DMS 273 (cell line): Measurements from ENCODE around the gene CCDC177.

ENCODE experiments used
- DNase-seq: peaks from one replicate; lab custom pipeline; 2025; ENCODE audit not compliant: unreplicated experiment; lab: John Stamatoyannopoulos, UW

Gene CCDC177

DNA sequence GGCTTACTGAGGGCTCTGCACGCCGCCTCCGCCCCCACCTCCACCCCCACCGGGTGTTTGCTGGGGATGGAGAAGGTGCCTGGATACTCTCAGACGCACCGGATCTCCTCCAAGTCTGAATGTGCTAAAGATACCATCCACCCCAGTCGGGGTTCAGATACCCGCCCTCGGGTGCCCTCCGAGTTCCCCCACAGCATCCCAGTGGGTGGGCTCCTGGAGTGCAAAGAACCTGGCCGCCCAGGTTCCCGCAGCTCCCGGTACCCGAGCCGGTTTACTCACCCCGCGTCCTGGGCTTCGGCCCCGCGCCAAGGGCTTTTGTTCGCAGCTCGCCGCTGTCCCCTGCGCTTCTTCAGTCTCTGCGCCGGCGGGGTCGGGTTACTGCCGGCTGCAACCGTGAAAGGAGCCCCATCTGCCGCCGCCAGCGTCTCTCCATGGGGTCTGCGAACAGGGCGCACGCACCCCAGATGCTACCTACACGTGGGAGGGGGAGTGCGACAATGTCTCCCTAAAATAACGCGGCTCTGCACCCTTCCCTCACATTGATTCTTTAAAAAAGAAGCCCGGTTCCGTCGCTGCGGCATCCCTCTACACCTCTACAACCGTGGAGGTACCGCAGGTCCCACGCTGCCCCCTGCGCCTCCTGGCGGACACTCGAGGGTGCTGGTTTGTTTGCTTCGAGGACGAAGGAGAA is at the start of gene CCDC177:
CCDC177 (minus strand) TSS at position 609 of the 691 bp plus-strand sequence. CDS start 1,249 bp downstream, outside the sequence.
- peak; percentile 95 for DNase-seq

DNA sequence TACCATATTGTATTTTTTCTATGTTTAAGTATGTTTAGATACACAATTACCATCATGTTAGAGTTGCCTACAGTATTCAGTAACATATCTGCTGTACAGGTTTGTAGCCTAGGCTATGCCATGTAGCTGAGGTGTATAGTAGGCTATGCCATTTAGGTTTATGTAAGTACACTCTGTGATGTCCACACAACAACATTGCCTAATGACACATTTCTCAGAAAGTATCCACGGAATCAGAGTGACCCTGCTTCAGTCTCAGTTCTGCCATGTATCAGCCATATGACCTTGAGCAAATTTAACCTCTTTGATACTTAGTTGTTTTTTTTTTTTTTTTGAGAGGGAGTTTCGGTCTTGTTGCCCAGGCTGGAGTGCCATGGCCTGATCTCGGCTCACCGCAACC is 49.5 kb upstream of the CCDC177 start:
- DNase-seq, result no peak

DNA sequence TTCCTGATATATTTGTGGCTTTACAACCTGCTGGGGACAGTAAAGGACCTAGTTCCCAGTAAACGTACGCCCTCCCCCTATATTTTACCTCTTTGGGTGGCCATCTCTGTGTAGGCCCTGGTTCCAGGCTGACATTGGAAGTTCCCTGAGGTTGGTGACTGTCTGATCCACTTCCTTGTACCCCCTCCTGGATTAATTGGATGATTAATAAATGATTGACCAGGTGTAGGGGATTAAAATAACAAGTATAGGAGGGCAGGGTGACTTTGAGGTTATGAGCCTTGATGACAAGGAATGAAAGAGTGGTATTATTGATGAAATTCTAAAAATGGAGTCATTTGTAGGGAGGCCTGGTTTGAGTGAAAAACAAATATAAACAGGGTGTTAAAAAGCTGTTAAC is 46.3 kb upstream of the CCDC177 start:
- DNase-seq, result no peak

DNA sequence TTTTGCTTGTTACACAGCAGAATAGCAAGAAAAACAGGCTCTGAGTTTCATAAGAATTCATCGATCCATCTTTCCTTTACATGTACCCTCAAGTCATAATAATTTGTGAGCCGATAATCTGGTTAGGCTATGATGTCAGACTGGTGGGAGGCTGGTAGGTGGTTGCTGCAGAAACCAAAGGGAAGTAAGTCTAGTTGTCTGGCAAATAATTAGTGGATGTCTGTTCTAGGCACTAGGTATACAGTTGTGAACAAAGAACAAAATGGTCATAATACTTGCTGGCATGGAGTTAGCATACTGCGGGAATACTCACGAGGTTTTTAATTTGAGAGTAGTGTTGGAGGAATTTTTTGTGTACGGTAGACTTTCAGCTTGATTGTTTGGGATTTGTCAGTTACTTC is 45.5 kb upstream of the CCDC177 start:
- no peak for DNase-seq

DNA sequence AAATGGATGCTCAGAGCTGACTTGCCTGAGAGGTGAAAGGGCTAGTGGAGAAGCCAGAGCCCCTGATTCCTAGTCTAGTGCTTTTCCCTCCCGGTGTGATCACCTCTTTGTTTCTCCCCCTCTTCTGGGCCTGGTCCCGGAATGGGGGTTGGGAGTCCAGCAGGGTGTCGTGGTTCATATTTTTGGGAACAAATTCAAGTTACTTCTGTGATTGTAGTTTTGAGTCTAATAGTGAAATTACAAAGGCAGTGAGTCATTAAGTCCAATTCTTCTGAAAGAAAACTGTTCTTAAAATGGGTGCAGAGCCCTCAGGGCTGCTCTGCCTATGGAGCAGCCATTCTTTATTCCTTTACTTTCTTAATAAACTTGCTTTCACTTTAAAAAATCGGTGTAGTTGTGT is 44.3 kb upstream of the CCDC177 start:
- DNase-seq, result no peak

DNA sequence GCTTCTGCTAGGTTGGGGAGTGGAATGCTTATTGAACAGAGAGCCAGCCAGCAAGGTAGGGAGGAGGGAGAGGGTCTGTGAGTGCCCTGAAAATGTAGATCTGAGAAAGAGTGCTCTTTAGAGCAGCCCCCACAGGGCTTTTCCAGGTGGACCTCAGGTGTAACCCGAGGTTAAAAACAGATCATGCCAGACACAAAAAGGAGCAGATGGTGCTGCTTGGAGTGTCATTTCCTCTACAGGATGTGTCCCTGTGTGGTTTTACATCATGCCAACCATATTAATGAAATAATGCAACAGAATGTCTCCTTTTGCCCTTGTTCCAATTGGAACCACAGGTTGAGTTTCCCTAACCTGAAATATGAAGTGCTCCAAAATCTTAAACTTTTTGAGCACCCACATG is 43.1 kb upstream of the CCDC177 start:
- DNase-seq, result no peak

DNA sequence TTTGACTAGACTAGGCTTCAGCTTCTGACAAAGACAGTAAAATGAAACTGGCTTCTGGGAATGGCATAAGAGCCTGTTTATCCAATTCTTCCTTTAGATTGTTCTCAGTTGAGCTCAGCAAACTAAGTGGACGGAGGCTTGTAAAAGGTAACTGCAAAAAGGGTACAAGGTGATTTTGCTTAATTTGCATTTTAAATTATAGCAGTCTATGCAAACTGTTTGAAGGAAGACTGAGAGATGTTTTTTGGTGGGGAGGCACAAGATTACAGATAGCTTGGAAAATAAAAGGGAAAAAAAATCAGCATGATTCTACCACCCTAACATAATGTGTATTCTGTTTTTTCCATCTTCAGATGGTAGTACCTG is 41.7 kb upstream of the CCDC177 start:
- no peak for DNase-seq

DNA sequence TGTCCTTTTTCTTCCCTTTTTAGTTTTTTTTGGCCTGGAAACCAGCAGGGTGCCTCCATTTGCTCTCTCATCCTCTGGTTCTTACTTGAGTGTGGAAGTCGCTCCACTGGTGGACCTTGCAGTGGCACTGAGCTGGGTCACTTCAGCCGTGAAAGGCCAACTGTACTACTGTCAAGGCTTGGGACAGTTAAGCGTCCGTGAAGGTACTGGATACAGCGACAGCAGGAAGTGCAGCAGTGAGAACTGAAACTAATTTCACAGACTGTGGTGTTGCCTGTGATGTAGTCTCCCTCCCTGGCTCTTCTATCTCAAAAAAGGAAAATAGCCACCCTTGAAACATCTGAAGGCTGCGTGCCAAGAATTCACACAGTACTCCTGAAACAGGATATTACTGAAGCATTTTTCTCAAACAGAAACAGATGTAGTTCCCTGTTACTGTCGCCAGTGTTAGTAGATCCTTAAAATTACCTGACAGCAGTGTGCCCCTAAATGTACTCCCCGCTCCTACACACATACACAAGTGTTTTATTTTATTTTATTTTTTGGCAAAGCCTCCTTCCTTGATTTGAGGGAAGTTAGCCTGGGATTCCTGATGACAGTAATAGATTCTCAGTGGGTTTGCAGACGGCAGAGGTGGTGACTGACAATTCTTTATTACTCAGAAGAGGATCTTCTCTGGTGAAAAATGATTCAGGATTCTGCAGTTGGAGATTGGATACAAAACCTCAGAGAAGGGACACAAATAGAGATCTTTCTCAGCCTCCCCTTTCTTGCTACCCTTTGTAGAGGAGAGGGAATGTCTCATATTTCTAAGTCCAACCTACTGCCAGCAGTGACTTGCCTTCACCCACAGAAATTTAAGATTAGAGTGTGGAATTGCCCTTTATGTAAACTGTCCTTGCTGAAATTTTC is 41.1 kb upstream of the CCDC177 start:
- DNase-seq, result peak; percentile 78

DNA sequence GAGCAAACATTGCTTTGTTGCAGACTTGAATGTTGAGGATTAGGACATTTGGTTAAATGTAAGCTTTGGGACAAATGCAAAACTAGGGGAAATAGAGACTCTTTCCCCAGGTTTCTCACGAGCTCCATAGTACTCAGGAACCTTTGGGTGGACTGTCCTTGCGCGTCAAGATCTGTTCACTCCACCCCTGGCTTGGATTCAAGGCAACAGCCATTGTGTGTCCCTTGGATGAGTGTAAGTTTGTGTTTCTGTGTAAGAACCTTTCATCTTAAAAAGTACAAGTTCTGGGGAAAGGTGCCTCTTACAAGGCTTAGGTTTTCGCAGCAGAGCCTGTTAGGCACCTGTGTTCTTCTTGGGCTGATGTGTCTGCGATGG is 40.4 kb upstream of the CCDC177 start:
- no peak for DNase-seq

DNA sequence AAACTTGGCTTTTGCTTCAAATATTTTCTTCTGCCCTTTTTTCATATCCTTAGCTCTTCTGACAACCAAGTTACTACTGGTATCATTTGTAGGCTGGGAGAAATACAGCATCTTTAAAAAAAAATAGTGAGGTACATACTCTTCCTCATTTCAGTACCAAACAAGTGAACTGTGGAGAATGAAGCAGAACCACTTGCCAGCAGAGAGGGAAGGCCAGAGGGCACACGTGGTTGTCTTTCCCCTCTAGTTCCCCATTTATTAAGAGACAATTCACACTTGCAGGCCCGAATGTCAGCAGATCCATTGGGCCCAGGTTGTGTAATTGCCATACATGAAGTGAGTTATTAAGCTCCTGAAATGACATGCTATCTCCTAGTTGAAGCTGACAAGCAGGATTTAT is 39.9 kb upstream of the CCDC177 start:
- no peak for DNase-seq

DNA sequence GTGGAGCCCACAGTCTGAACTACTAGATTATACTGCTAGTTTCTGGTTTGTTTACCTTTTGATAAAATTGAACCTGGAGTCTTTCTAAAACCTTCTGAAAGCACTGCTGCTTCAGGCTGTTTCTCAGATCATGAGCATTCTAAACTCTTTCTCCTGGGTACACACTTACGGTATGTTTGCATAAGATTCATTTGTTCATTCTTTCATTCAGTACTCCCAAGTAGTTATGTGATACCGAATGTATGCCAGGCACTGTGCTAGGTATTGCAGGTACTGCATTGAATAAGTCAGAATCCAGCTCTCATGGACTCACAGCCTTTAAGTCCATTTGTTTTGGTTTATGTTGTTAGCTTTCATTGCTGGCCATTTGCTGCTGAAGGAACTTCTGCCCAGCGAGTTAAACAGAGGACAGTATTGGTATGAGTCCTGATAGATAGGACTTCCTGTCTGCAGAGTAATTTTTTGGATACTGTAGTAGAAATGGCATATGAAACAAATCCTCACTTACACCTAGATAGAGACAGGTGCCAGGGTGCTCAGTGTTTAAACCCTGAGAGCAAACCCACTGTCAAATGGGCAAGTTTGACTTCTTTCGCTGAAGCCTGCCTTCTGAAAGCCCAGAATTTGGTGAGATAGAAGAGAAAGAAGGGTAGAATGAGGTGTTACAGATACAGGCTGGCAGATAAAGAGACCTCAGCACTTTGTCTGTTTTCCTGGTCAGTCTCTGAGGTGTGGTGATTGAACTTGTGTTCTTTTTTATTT is 38.8 kb upstream of the CCDC177 start:
- no peak for DNase-seq

DNA sequence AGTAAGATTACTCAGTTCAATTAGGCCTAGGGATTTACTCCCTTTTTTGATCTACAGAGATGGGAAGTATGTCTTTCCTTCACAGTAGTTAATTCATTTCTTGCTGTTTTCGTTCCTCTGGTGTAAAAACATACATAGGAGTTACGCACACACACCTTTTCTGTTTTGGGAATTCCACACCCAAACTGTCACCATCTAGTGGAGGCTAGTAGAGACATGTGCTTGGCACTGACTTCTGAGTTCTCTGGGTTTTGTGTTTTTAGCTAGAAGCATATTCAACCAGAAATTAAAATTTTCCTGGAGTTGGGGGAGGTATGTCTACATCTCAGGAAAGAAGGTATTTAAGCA is 38.1 kb upstream of the CCDC177 start:
- DNase-seq, result peak; percentile 65

DNA sequence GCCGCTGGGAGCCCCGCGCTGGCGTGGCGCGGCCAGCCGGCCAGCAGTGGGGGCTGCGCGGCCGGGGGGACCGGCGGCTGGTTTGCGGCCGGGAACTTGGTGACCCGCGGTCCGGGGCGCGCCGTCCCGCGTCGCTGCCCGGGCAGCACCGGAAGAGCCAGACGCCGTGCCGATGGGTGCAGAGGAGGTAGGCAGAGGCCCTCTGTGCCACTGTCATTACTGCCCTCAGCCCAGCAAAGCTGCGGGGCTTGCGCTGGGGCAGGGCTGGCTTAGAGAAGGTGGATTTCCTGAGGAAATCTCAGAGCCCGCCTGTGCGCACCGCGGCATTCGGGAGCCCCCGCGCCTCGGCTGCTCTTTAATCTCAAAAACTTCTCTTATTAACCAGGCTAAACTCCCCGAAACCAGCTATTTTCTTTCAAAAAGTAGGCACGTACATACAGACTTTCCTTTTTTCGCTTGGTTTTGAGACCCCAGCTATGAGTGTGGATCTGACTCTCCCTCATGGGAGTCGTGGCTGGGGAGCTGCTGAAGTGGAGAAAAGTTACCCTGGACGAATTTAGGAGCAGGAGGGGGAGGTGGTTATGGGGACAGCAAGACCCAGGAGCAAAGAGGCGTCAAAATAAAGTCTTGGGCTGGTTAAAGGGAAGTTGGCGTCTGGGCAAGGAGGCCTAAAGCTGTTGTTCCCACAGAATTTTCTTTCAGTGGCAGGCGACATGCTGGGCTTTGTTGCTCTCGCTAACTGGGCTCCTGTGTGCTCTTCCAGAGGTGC is 37.5 kb upstream of the CCDC177 start:
- peak; percentile 74 for DNase-seq

DNA sequence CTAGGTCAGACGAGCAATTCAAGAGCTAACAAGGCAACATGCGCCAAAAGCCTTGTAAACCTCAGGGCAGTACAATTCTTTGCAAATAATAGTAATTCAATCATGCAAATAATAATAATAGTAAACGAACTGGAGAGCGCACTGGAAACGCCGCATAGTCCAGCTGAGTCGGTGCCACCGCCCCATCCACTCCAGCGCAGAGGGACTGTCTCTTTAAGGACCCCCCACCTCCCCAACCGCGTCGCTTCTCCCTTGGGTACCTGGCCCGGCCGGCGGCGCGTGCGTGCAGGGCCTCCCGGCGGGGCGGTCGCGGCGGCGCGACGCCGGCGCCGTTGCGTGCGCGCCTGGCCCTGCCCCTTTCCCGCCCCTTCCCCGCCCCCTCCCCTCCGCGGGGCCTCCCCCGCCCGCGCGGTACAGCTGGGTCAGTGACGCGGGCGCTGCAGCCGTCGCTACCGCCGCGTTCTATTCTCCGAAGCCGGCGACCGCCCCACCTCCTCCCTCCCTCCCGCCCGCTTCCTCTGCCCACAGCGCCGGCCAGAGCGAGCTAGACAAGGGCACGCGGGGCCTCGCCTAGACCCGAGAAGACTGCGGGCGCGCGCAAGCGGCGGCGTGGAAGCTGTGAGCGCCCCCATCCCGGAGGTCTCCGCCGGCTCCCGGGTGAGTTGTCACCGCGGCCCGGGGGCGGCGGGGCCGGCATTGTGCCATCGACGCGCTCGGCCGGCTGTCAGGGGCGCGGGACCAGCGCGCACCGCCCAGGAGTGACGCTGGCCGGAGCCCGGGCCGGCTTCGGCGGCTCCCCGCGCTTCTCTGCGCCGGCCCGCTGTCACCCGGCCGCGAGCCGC is 36.7 kb upstream of the CCDC177 start, which contains the start of gene SUSD6:
SUSD6 (plus strand) TSS at position 425 of the 842 bp plus-strand sequence. CDS start 46,997 bp downstream, outside the sequence.
- DNase-seq, result peak; percentile 96

DNA sequence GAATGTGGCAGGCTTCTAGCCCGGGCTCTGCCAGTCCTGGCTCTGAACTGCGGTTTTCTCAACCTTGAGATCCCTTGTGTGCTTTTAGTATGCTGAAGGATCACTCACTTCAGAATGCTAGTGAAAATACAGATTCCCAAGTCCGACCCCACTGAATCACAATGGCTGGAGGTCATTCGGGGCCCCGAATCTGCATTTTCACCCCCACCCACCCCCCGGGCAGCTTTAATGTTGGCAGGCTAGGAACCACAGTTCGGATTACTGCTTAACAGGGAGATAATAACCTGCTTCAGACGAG is 36.2 kb upstream of the CCDC177 start:
- DNase-seq, result peak; percentile 75

DNA sequence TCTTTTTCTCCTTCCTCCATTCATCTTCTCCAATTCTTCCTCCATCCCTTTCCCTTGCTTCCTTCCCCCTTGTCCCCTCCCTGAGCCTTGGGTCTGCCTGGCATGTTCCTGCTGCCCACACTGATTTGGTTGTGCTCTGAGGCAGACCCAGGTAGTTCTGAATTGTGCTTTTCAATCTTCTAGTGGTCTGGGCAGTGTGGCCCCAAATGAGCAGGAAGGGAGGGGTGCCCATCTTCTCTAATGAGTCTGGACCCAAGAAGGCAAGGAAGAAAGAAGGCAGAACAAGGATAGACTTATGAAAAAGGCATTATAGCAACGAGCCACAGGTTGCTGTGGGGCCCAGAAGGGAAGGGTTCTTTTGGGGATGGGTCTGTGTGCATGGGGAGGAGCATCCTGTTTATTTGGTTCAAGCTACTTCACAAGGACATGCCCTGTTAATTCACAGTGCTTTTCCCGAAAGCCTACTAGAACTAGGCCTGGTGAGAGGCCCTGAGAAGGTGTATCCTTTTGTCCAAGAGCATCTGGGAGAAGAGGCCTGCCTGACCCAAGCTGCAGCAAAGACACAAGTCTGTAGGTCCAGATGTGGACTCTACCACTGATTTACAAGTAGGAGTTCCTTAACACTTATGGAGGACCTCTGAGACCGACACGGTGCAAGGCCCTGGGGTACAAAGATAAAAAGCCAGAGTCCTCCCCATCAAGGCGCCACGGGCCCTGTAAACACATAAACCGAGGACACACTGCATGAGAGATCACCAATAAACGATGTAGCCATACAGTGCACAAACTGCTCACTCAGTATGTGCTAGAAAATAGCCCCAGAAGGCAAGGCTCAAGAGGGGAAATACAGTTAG is 35.6 kb upstream of the CCDC177 start:
- DNase-seq, result peak; percentile 48

DNA sequence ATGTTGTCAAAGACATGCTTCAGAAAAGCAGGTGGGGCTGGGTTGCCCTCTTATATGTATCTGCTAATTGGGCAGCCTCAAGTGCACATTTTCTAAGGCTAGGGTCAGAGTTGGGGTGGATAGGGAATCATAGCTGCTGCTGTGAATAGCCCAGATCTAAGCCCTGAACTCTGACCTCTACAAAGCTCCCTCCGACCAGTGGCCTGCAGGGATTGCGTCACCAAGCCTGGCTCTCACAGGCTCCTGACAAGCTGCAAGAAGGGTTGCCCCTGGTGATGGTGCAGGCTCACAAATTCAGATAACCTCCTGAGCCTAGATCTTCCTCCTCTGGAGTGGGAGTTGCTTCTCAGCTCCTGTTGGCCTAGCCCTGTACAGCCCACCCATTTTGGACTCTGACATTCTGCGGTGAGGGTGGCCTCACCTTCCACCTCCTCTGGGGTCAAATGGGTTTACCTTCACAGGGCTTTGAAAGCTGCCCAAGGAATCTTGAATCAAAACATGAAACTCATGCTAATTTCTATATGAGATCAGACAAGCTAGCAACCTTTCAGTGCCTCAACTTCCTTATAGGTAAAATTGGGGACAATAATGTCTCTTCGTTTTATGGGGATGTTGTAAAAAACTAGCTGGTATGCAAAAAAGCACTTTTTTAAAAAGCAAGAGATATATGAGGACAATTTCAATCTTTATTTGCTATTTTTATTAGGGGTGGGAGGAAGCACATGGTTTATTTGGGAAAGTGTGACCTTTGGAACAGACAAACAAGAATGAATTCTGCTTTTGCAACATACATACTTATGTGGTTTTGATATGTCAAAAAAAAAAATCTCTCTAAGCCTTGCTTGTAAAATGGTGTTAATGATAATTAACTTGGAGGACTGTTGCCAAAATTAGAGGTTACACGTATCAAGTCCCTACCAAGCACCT is 31.9 kb upstream of the CCDC177 start:
- no peak for DNase-seq

DNA sequence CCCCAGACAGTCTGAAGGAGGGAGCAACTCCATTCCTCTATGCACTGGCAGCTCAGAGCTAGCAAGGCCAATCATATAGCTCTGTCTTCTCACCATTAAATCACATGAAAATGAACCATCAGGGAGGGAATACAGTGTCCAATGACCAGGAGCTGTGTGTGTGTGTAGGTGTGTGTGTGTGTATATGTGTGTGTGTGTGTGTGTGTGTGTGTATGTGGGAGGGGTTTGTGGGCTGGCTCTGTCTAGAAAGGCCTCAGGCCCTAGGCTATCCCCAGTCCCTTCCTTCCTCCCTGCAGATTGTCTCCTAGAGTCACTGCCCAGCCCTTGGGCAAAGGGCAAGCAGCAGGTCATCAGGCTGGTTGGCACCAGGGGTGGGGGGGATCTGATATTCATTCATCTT is 31.1 kb upstream of the CCDC177 start:
- no peak for DNase-seq
